SK-N-MC (cell line): ENCODE measurements around the gene ARHGAP24.

Source experiments
- DNase-seq: peaks from one replicate; pipeline ENCODE4 v3.0.0-alpha.2; 2011; ENCODE audit warnings: low read depth, low spot score
- H3K27ac ChIP-seq: fragments of 200-600 bp; sonication (generic); 2 replicates; pipeline ENCODE4 v1.5.1; 2016; ENCODE audit warnings: mixed run types
- H3K36me3 ChIP-seq: fragments of 200-600 bp; sonication (generic); 2 replicates; pipeline ENCODE4 v1.6.1; 2017; ENCODE audit warnings: antibody characterized with exemption, low read length, mixed read lengths; ENCODE audit not compliant: insufficient read depth
- H3K4me3 ChIP-seq: fragments of 200-600 bp; sonication (generic); 2 replicates; pipeline ENCODE4 v1.5.1; 2016
- H3K9ac ChIP-seq: fragments of 200-600 bp; sonication (generic); 2 replicates; pipeline ENCODE4 v1.8.0; 2017; ENCODE audit warnings: mixed run types, mixed read lengths; ENCODE audit not compliant: insufficient read length
- H3K9me3 ChIP-seq: fragments of 200-600 bp; sonication (generic); 2 replicates; pipeline ENCODE4 v1.6.1; 2017; ENCODE audit warnings: low read depth, mild to moderate bottlenecking, antibody characterized with exemption, low read length, moderate library complexity, mixed read lengths
- EZH2 ChIP-seq: fragments of 200-600 bp; sonication (generic); IDR thresholded peaks from one replicate; pipeline ENCODE4 v1.6.1; 2017; ENCODE audit warnings: antibody characterized with exemption
- FOXP2 ChIP-seq: optimal IDR thresholded peaks from 2 replicates; pipeline ENCODE3; 2011; ENCODE audit warnings: mild to moderate bottlenecking, moderate library complexity; ENCODE audit not compliant: insufficient read depth; ENCODE audit errors: extremely low read length, control extremely low read depth
- POLR2AphosphoS5 ChIP-seq: IDR thresholded peaks from 2 replicates; pipeline ENCODE4 v1.6.1; 2012; ENCODE audit warnings: mild to moderate bottlenecking, low read depth, low read length, borderline replicate concordance

Gene ARHGAP24

GRCh38 chr4:85613901-85614300 is 139.0 kb downstream of the ARHGAP24 start:
- Histone ChIP-seq H3K27ac (no peak overlapping the region), H3K9me3 (no peaks in the 10 kb centered on the region), H3K9ac (no peak overlapping the region), H3K36me3 (no peaks in the 10 kb centered on the region), H3K4me3 (no peak overlapping the region)
- TF ChIP-seq FOXP2: no peak
- no peak for DNase-seq

GRCh38 chr4:85615952-85616351 is 141.0 kb downstream of the ARHGAP24 start:
- H3K36me3 ChIP-seq: no peaks in the 10 kb centered on the region
- H3K27ac ChIP-seq: no peak overlapping the region
- no peak overlapping the region for H3K9ac ChIP-seq
- no peak for DNase-seq
- no peaks in the 10 kb centered on the region for H3K9me3 ChIP-seq
- H3K4me3 ChIP-seq: no peak overlapping the region
- no peak for TF ChIP-seq POLR2AphosphoS5
- TF ChIP-seq FOXP2: no peak
- no peak for TF ChIP-seq EZH2

- Histone ChIP-seq H3K36me3 (no peaks in the 10 kb centered on the region), H3K27ac (no peak overlapping the region), H3K9ac (no peak overlapping the region), H3K9me3 (no peaks in the 10 kb centered on the region), H3K4me3 (no peak overlapping the region)
- no peak for TF ChIP-seq POLR2AphosphoS5
- no peak for TF ChIP-seq FOXP2
- no peak for TF ChIP-seq EZH2
- DNase-seq: no peak
Observed at GRCh38 chr4:85617202-85617601, 142.3 kb downstream of the ARHGAP24 start.

- Histone ChIP-seq H3K36me3 (no peaks in the 10 kb centered on the region), H3K9me3 (no peaks in the 10 kb centered on the region), H3K27ac (no peak overlapping the region), H3K4me3 (no peak overlapping the region), H3K9ac (no peak overlapping the region)
- TF ChIP-seq POLR2AphosphoS5: no peak
- TF ChIP-seq EZH2: no peak
- no peak for TF ChIP-seq FOXP2
- DNase-seq: no peak
Observed at GRCh38 chr4:85632981-85633380, 158.0 kb downstream of the ARHGAP24 start.

GRCh38 chr4:85637778-85638177 is 162.8 kb downstream of the ARHGAP24 start:
- no peak overlapping the region for H3K9ac ChIP-seq
- no peak overlapping the region for H3K4me3 ChIP-seq
- H3K27ac ChIP-seq: no peak overlapping the region
- TF ChIP-seq FOXP2: no peak
- no peak for TF ChIP-seq POLR2AphosphoS5
- TF ChIP-seq EZH2: no peak
- DNase-seq: no peak
- no peaks in the 10 kb centered on the region for H3K9me3 ChIP-seq
- no peaks in the 10 kb centered on the region for H3K36me3 ChIP-seq

GRCh38 chr4:85639946-85640345 is 165.0 kb downstream of the ARHGAP24 start:
- Histone ChIP-seq H3K9ac (no peak overlapping the region), H3K36me3 (no peaks in the 10 kb centered on the region), H3K4me3 (no peak overlapping the region), H3K27ac (no peak overlapping the region), H3K9me3 (no peaks in the 10 kb centered on the region)
- DNase-seq: no peak
- TF ChIP-seq POLR2AphosphoS5 (no peak), FOXP2 (no peak), EZH2 (no peak)

GRCh38 chr4:85642356-85643100 is 167.6 kb downstream of the ARHGAP24 start:
- H3K9ac ChIP-seq: no peak overlapping the region
- no peak for TF ChIP-seq POLR2AphosphoS5
- TF ChIP-seq EZH2: no peak
- TF ChIP-seq FOXP2: no peak
- DNase-seq: no peak
- no peaks in the 10 kb centered on the region for H3K36me3 ChIP-seq
- H3K9me3 ChIP-seq: no peaks in the 10 kb centered on the region
- no peak overlapping the region for H3K4me3 ChIP-seq
- H3K27ac ChIP-seq: no peak overlapping the region

- Histone ChIP-seq H3K27ac (no peak overlapping the region), H3K36me3 (no peaks in the 10 kb centered on the region), H3K9ac (no peak overlapping the region), H3K9me3 (no peaks in the 10 kb centered on the region), H3K4me3 (no peak overlapping the region)
- TF ChIP-seq POLR2AphosphoS5 (no peak), EZH2 (no peak), FOXP2 (no peak)
- DNase-seq: no peak
Observed at GRCh38 chr4:85644061-85644460, 169.1 kb downstream of the ARHGAP24 start.

GRCh38 chr4:85650908-85651307 is 176.0 kb downstream of the ARHGAP24 start:
- no peak overlapping the region for H3K4me3 ChIP-seq
- DNase-seq: no peak
- H3K27ac ChIP-seq: no peak overlapping the region
- no peaks in the 10 kb centered on the region for H3K9me3 ChIP-seq
- TF ChIP-seq EZH2 (no peak), POLR2AphosphoS5 (no peak)
- H3K9ac ChIP-seq: no peak overlapping the region
- H3K36me3 ChIP-seq: no peaks in the 10 kb centered on the region
